ENCODE results near the gene A2M.

Gene A2M

DNA sequence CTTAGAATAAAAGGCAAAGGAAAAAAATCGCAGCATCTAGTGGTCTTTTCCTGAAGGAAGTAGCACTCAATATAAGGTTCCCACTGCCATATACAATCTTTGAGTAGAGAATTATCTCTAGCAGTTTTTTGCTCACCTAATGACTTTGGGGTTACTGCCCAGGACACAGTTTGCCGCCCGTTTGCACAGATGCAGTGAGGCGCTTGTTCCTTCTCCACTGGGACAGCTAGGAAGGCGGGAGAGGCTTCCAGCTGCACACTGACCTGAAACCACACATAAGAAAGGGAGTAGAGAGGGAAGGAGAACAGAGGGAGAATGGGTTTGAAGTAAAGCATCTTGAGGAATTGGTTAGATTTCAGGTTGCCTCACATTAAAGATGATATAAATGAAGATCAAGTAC is 25.5 kb downstream of the A2M start:
- Histone ChIP-seq H4K91ac (ENCODE audit: low read depth, low read length) (no peak overlapping the region), H3K23ac (ENCODE audit: low read length) (no peak overlapping the region), H3K4me1 (ENCODE audit: control insufficient read depth in 1 of 2, insufficient read depth in 2 of 2, low read length in 2 of 2) (no peaks in the 10 kb centered on the region), H3K79me2 (ENCODE audit: control insufficient read depth, insufficient read depth, low read length, poor library complexity) (no peaks in the 10 kb centered on the region), H2AK5ac (ENCODE audit: low read length) (no peak overlapping the region), H3K27me3 (ENCODE audit: insufficient read depth, low read length) (no peaks in the 10 kb centered on the region), H3K9me3 (ENCODE audit: insufficient read depth, low read depth, low read length) (no peaks in the 10 kb centered on the region), H3K4me3 (ENCODE audit: low read depth, low read length) (no peak overlapping the region), H2BK5ac (ENCODE audit: low read depth, low read length, poor library complexity) (no peak overlapping the region), H3K18ac (ENCODE audit: low read length) (no peak overlapping the region), H2BK120ac (ENCODE audit: insufficient read depth, low read length, poor library complexity) (no peak overlapping the region), H3K9ac (ENCODE audit: low read length) (no peak overlapping the region), H3K4ac (ENCODE audit: low read depth, low read length) (no peak overlapping the region), H4K8ac (ENCODE audit: low read depth, low read length) (no peak overlapping the region), H3K36me3 (ENCODE audit: control insufficient read depth in 1 of 2, insufficient read depth in 2 of 2, low read length in 2 of 2) (no peaks in the 10 kb centered on the region), H3K14ac (ENCODE audit: low read length) (no peak overlapping the region), H2BK12ac (ENCODE audit: low read length) (no peak overlapping the region), H3K79me1 (ENCODE audit: low read length) (no peaks in the 10 kb centered on the region), H2AFZ (ENCODE audit: insufficient read depth, low read length, poor library complexity) (no peak overlapping the region), H4K12ac (ENCODE audit: low read depth, low read length) (no peak overlapping the region), H3K4me2 (ENCODE audit: low read length) (no peak overlapping the region), H3K27ac (ENCODE audit: low read depth, low read length) (no peak overlapping the region)
- no peak for DNase-seq
- WGBS (ENCODE audit: extremely low coverage, insufficient coverage, insufficient read length), result no CpG with 5 or more reads among the region's 5 CpGs

DNA sequence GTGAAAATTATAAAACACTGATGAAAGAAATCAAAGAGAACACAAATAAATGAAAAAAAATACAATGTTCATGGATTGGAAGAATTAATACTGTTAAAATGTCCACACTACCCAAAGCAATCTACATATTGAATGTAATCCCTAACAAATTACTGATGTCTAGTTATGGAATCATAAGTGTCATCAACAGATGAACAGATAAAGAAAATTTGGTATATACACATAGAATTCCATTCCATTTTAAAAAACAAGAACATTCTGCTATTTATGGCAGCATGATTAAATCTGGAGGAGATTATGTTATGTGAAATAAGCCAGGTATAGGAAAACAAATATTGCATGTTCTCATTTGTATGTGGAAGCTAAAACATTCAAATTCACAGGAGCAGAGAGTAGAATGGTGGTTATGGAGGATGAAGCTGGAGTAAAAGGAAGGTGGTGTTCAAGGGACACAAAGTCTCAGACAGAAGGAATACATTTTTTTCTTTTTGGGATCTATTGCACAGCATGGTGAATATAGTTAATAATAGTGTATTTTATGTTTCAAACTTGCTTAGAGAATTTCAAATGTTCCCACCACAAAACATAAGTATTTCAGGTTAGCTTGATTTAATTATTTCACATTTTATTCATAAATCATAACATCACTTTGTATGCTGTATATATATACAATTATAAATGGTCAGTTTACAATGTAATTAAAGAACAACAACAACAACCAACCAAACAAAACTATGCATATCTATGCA is 28.5 kb downstream of the A2M start:
- Histone ChIP-seq H3K36me3 (ENCODE audit: control insufficient read depth in 1 of 2, insufficient read depth in 2 of 2, low read length in 2 of 2) (no peaks in the 10 kb centered on the region), H2BK120ac (ENCODE audit: insufficient read depth, low read length, poor library complexity) (no peak overlapping the region), H2AK5ac (ENCODE audit: low read length) (no peak overlapping the region), H3K4ac (ENCODE audit: low read depth, low read length) (no peak overlapping the region), H3K27ac (ENCODE audit: low read depth, low read length) (no peak overlapping the region), H4K12ac (ENCODE audit: low read depth, low read length) (no peak overlapping the region), H4K91ac (ENCODE audit: low read depth, low read length) (no peak overlapping the region), H3K23ac (ENCODE audit: low read length) (no peak overlapping the region), H2BK12ac (ENCODE audit: low read length) (no peak overlapping the region), H3K27me3 (ENCODE audit: insufficient read depth, low read length) (no peaks in the 10 kb centered on the region), H3K4me1 (ENCODE audit: control insufficient read depth in 1 of 2, insufficient read depth in 2 of 2, low read length in 2 of 2) (no peaks in the 10 kb centered on the region), H3K9ac (ENCODE audit: low read length) (no peak overlapping the region), H3K14ac (ENCODE audit: low read length) (no peak overlapping the region), H2AFZ (ENCODE audit: insufficient read depth, low read length, poor library complexity) (no peak overlapping the region), H3K4me2 (ENCODE audit: low read length) (no peak overlapping the region), H2BK5ac (ENCODE audit: low read depth, low read length, poor library complexity) (no peak overlapping the region), H3K9me3 (ENCODE audit: insufficient read depth, low read depth, low read length) (no peaks in the 10 kb centered on the region), H4K8ac (ENCODE audit: low read depth, low read length) (no peak overlapping the region), H3K18ac (ENCODE audit: low read length) (no peak overlapping the region), H3K79me2 (ENCODE audit: control insufficient read depth, insufficient read depth, low read length, poor library complexity) (no peaks in the 10 kb centered on the region), H3K4me3 (ENCODE audit: low read depth, low read length) (no peak overlapping the region), H3K79me1 (ENCODE audit: low read length) (no peaks in the 10 kb centered on the region)
- DNase-seq, result no peak

DNA sequence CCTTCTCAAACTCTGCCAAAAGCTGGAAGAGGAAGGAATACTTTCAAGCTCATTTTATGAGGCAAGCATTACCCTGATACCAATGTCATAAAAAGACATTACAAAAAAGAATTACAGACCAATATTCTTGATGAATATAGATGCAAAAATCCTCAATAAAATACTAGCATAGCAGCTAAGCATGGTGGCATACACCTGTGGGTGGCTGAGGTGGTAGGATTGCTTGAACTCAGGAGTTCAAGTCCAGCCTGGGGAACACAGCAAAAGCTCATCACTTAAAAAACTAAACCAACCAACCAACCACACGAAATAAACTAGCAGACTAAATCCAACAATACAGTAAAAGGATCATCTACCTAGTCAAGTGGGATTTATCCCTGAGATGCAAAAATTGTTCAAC is 29.6 kb downstream of the A2M start:
- Histone ChIP-seq H3K14ac (ENCODE audit: low read length) (no peak overlapping the region), H3K9me3 (ENCODE audit: insufficient read depth, low read depth, low read length) (no peaks in the 10 kb centered on the region), H2BK5ac (ENCODE audit: low read depth, low read length, poor library complexity) (no peak overlapping the region), H3K4ac (ENCODE audit: low read depth, low read length) (no peak overlapping the region), H2BK120ac (ENCODE audit: insufficient read depth, low read length, poor library complexity) (no peak overlapping the region), H3K18ac (ENCODE audit: low read length) (no peak overlapping the region), H2AFZ (ENCODE audit: insufficient read depth, low read length, poor library complexity) (no peak overlapping the region), H4K91ac (ENCODE audit: low read depth, low read length) (no peak overlapping the region), H3K36me3 (ENCODE audit: control insufficient read depth in 1 of 2, insufficient read depth in 2 of 2, low read length in 2 of 2) (no peaks in the 10 kb centered on the region), H3K79me2 (ENCODE audit: control insufficient read depth, insufficient read depth, low read length, poor library complexity) (no peaks in the 10 kb centered on the region), H3K27me3 (ENCODE audit: insufficient read depth, low read length) (no peaks in the 10 kb centered on the region), H3K23ac (ENCODE audit: low read length) (no peak overlapping the region), H3K4me2 (ENCODE audit: low read length) (no peak overlapping the region), H4K8ac (ENCODE audit: low read depth, low read length) (no peak overlapping the region), H3K27ac (ENCODE audit: low read depth, low read length) (no peak overlapping the region), H3K79me1 (ENCODE audit: low read length) (no peaks in the 10 kb centered on the region), H2AK5ac (ENCODE audit: low read length) (no peak overlapping the region), H3K4me3 (ENCODE audit: low read depth, low read length) (no peak overlapping the region), H3K4me1 (ENCODE audit: control insufficient read depth in 1 of 2, insufficient read depth in 2 of 2, low read length in 2 of 2) (no peaks in the 10 kb centered on the region), H4K12ac (ENCODE audit: low read depth, low read length) (no peak overlapping the region), H2BK12ac (ENCODE audit: low read length) (no peak overlapping the region), H3K9ac (ENCODE audit: low read length) (no peak overlapping the region)
- WGBS (ENCODE audit: extremely low coverage, insufficient coverage, insufficient read length), result 100% methylated on average over 1 of the region's 1 CpG
- DNase-seq, result no peak

DNA sequence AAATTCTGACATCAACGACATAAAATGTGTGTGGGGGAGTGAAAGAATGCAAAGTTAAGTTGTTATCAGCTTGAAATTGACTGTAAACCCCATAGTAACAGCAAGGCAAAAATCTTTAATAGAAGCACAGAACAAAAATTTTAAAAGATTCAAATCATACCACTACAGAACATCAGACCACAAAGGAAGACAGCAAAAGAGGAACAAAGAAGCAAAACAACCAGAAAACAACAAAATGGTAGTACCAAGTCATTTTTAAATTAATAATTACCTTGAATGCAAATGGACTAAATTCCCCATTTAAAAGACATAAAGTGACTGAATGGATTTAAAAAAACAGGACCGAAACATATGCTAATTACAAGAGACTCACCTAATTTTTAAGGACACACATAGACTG is 31.3 kb downstream of the A2M start:
- no peak overlapping the region for H2BK5ac ChIP-seq (ENCODE audit: low read depth, low read length, poor library complexity)
- WGBS (ENCODE audit: extremely low coverage, insufficient coverage, insufficient read length), result no CpG with 5 or more reads among the region's 2 CpGs

More for the DNA sequence above, 31.3 kb downstream of the A2M start:
- Histone ChIP-seq H3K79me1 (ENCODE audit: low read length) (no peaks in the 10 kb centered on the region), H3K9ac (ENCODE audit: low read length) (no peak overlapping the region), H2AK5ac (ENCODE audit: low read length) (no peak overlapping the region), H3K79me2 (ENCODE audit: control insufficient read depth, insufficient read depth, low read length, poor library complexity) (no peaks in the 10 kb centered on the region), H3K9me3 (ENCODE audit: insufficient read depth, low read depth, low read length) (no peaks in the 10 kb centered on the region), H3K14ac (ENCODE audit: low read length) (no peak overlapping the region), H3K27me3 (ENCODE audit: insufficient read depth, low read length) (no peaks in the 10 kb centered on the region), H3K36me3 (ENCODE audit: control insufficient read depth in 1 of 2, insufficient read depth in 2 of 2, low read length in 2 of 2) (no peaks in the 10 kb centered on the region), H3K4me3 (ENCODE audit: low read depth, low read length) (no peak overlapping the region), H3K23ac (ENCODE audit: low read length) (no peak overlapping the region), H2AFZ (ENCODE audit: insufficient read depth, low read length, poor library complexity) (no peak overlapping the region), H4K12ac (ENCODE audit: low read depth, low read length) (no peak overlapping the region), H4K8ac (ENCODE audit: low read depth, low read length) (no peak overlapping the region), H4K91ac (ENCODE audit: low read depth, low read length) (no peak overlapping the region), H3K4ac (ENCODE audit: low read depth, low read length) (no peak overlapping the region), H2BK12ac (ENCODE audit: low read length) (no peak overlapping the region), H3K27ac (ENCODE audit: low read depth, low read length) (no peak overlapping the region), H2BK120ac (ENCODE audit: insufficient read depth, low read length, poor library complexity) (no peak overlapping the region), H3K18ac (ENCODE audit: low read length) (no peak overlapping the region), H3K4me2 (ENCODE audit: low read length) (no peak overlapping the region), H3K4me1 (ENCODE audit: control insufficient read depth in 1 of 2, insufficient read depth in 2 of 2, low read length in 2 of 2) (no peaks in the 10 kb centered on the region)
- no peak for DNase-seq
